Vagina (tissue), 2 donors: ENCODE measurements around the gene TTC17.

Source experiments
- CTCF ChIP-seq, 3 experiments: fragments of 450-650 bp in 2 of 3; fragments of 200-600 bp in 1 of 3; sonication (generic) in 1 of 3; IDR thresholded peaks; one replicate each; pipeline ENCODE4 v1.5.1; 2017 to 2019; ENCODE audit warnings: antibody characterized with exemption in 3 of 3, mild to moderate bottlenecking in 2 of 3, moderate library complexity in 2 of 3
- POLR2AphosphoS5 ChIP-seq, 2 donors: sonication (generic); formaldehyde crosslinking; IDR thresholded peaks; one replicate each; pipeline ENCODE4 v1.9.0; 2017; ENCODE audit warnings: antibody characterized with exemption in 2 of 2, mild to moderate bottlenecking in 2 of 2, low read depth in 1 of 2; ENCODE audit not compliant: insufficient read depth in 1 of 2

- no peak for TF ChIP-seq CTCF (IDR thresholded peaks at IDR 0.05)
- TF ChIP-seq POLR2AphosphoS5 (IDR thresholded peaks at IDR 0.05; ENCODE audit: insufficient read depth in 1 of 2, low read depth in 1 of 2): no peak
Measured at GRCh38 chr11:43401252-43401651, 42.5 kb downstream of the TTC17 start.
